ENCODE measurements around the gene CD9. TPM values are rescaled to one million over a fixed set of nuclear protein-coding genes. Genes with fewer than 3 reads are reported as not detected.

The CD9 gene
- total and polyA plus RNA-seq, 2 of the 8 experiments (the other 6 are each of a cell fraction or from before 2014, with no cell fraction given): 168 to 319 TPM

DNA sequence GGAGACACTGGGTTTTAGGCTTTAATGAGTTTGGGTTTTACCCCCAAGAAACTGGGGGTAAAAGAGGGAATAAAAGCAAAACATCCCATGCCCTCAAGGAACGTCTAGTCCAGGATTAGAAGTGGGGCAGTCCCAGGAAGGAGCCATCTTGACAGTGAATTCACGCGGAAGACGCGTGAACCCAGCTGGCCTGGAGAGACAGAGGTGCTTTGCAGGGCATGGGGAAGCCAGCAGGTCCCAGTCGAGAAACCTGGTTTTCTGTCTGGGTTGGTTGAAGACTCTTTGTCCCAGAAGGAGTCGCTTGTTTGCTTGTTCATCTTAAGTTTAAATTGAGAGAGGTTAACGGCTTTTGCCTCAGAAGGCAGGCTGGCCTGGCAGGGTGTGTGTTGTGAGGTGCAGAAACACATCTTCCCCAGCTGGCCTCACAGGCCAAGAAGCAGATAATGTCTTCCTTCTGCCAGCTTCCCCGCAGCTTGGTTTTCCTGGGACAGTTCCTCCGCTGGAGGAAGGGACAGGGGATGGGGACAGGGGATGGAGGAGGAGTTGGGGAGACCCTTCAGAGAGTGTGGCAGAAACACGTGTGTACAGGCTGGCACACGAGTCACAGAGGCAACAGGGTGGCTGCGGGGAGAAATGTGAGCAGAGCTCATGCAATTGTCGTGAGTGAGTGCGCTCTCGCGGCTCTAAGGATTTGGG, 18.5 kb upstream of the CD9 start (continued):
- TF ChIP-seq, protein P1, sequence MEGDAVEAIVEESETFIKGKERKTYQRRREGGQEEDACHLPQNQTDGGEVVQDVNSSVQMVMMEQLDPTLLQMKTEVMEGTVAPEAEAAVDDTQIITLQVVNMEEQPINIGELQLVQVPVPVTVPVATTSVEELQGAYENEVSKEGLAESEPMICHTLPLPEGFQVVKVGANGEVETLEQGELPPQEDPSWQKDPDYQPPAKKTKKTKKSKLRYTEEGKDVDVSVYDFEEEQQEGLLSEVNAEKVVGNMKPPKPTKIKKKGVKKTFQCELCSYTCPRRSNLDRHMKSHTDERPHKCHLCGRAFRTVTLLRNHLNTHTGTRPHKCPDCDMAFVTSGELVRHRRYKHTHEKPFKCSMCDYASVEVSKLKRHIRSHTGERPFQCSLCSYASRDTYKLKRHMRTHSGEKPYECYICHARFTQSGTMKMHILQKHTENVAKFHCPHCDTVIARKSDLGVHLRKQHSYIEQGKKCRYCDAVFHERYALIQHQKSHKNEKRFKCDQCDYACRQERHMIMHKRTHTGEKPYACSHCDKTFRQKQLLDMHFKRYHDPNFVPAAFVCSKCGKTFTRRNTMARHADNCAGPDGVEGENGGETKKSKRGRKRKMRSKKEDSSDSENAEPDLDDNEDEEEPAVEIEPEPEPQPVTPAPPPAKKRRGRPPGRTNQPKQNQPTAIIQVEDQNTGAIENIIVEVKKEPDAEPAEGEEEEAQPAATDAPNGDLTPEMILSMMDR (IDR thresholded peaks at IDR 0.05; ENCODE audit: control extremely low read depth in 1 of 3, insufficient read depth in 1 of 3, low read depth in 1 of 3, low read length in 3 of 3): no peak
- TF ChIP-seq, protein P2, sequence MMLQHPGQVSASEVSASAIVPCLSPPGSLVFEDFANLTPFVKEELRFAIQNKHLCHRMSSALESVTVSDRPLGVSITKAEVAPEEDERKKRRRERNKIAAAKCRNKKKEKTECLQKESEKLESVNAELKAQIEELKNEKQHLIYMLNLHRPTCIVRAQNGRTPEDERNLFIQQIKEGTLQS (IDR thresholded peaks at IDR 0.05; ENCODE audit: insufficient read depth, low read depth, low read length): no peak

All from H1 (cell line).